HG03432 (cell line): ENCODE measurements around the gene NPVF.

Source experiments
- ATAC-seq: cut with Tn5 transposase; IDR thresholded peaks from one replicate; pipeline ENCODE4 v1.9.1; 2021; ENCODE audit warnings: mild to moderate bottlenecking, moderate library complexity; ENCODE audit not compliant: unreplicated experiment

NPVF gene

DNA sequence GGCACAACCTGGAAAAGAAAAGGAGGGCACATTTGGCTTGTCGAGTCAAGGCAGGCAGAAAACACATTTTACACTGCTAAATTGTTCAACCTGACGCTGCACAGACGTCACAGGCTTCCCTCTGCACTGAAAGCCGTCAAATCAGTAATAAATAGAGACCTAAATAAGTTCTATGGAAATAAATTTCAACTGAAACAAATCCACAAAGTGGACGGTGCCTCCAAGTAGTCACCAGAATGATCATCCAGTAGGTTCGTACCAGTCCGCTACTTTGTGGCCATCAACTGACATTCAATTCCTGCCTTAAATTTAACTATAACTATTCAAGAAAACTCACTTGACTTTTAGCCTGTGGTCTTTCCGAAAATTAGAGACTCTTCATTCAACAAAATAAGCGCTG, 49.0 kb downstream of the NPVF start:
- no peak for ATAC-seq
